Stimulated activated CD4-positive, alpha-beta T cell treated with anti-CD3 and anti-CD28 coated beads, Interleukin-12 subunit alpha, Interleukin-12 subunit beta, amount 100 ng/mL, for 24 hours (primary cell): ENCODE data around the gene SLC25A30.
"Not testable (repeated sequence)": the region's sequence is repeated elsewhere in the genome, so short reads cannot be mapped to it uniquely, and the experiment has no call there.

Source experiments
- DNase-seq, 2 experiments: peaks; one replicate each; pipeline ENCODE4 v3.0.0-alpha.2; 2020; ENCODE audit warnings: low read depth in 2 of 2

SLC25A30 gene

DNA sequence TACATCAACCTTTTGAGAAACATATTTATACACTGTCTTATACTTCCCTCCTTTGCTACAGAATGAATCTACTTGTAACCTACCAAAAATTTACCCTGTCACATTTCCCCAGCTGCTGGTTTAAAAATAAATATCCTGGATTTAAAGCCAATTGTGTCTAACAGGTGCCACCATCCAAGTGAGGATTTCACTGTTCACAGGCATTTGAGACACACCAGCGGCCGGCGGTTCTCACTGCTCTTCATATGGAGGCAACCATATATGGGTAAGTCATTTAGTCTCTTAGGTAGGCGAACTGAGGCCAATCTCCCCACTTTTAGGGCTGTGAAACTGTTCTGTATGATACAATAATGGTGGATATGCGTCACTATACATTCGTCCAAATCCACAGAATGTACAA lies 26.2 kb downstream of the SLC25A30 start:
- DNase-seq = no peak

- DNase-seq = not testable (repeated sequence)
Observed at GRCh38 chr13:45391128-45391527, 27.0 kb downstream of the SLC25A30 start.

DNA sequence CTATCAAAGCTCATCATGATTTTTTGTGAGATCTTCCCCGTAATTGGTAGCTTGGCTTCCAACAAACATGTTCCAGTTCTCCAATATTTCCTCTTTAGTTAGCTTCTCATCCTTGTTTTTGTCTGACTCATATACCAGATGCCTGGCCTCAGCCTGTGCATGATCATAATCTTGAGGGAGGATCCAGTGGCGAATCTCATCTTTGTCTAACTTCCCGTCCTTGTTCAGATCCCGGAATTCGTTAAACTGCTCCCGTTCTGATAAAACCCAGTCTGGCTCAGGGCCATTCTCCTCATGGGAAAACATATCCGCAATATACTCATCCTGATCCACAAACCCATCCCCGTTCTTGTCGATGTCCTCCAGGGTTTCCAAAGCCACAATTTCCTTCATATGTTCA lies 27.8 kb downstream of the SLC25A30 start:
- DNase-seq = not testable (repeated sequence)

- no peak for DNase-seq
Observed at GRCh38 chr13:45388664-45389063, 29.5 kb downstream of the SLC25A30 start.

GRCh38 chr13:45386892-45387575 lies 31.1 kb downstream of the SLC25A30 start:
- not testable (repeated sequence) for DNase-seq

- no peak for DNase-seq
Observed at GRCh38 chr13:45385907-45386553, 32.1 kb downstream of the SLC25A30 start.

DNA sequence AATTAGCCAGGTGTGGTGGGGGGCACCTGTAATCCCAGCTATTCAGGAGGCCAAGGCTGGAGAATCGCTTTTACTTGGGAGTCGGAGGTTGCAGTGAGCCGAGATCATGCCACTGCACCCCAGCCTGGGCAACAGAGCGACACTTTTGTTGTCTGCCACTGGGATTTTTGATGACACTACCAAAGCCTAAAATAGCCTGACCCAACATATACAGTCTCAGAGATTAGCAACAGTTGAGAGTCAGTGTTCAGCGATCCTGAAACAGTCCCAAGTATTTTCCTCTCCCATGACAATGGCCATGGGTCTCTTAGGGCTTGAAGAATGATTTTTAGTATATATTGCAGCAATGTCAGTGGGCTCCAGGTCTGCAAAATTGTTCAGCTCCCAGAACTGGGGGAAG lies 32.9 kb downstream of the SLC25A30 start:
- no peak for DNase-seq

GRCh38 chr13:45384474-45385174 lies 33.5 kb downstream of the SLC25A30 start:
- DNase-seq = no peak

DNA sequence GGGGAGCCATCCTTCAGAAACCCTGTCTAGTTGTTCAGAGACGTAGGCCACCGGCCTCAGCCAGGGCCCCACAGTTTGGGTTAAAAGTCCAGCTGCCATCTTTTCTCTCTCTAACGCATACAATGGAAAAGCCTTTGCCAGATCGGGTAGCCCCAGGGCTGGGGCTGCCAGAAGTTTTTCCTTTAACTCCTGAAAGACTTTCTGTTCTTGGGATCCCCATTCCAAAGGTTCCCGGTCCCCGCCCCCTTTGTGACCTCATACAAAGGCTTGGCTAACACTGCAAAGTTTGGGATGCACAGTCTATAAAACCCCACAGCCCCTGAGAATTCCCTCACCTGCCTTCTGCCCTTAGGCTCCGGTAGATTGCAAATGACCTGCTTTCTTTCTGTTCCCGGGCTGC lies 35.4 kb downstream of the SLC25A30 start:
- not testable (repeated sequence) for DNase-seq

- no peak for DNase-seq
Observed at GRCh38 chr13:45381196-45381595, 37.0 kb downstream of the SLC25A30 start.

- DNase-seq = not testable (repeated sequence)
Observed at GRCh38 chr13:45380708-45381107, 37.5 kb downstream of the SLC25A30 start.

GRCh38 chr13:45379516-45379915 lies 38.7 kb downstream of the SLC25A30 start:
- DNase-seq = not testable (repeated sequence)

- not testable (repeated sequence) for DNase-seq
Observed at GRCh38 chr13:45378786-45379185, 39.4 kb downstream of the SLC25A30 start.

- DNase-seq = not testable (repeated sequence)
Observed at GRCh38 chr13:45377314-45377713, 40.9 kb downstream of the SLC25A30 start.

DNA sequence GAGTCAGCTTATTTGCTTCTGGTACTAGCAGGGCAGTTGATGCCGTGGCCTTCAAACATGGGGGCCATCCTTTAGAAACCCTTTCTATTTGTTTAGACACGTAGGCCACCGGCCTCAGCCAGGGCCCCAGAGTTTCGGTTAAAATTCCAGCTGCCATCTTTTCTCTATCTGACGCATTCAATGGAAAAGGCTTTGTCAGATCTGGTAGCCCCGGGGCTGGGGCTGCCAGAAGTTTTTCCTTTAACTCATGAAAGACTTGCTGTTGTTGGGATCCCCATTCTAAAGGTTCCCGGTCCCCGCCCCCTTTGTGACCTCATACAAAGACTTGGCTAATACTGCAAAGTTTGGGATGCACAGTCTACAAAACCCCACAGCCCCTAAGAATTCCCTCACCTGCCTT lies 41.5 kb downstream of the SLC25A30 start:
- DNase-seq = not testable (repeated sequence)

DNA sequence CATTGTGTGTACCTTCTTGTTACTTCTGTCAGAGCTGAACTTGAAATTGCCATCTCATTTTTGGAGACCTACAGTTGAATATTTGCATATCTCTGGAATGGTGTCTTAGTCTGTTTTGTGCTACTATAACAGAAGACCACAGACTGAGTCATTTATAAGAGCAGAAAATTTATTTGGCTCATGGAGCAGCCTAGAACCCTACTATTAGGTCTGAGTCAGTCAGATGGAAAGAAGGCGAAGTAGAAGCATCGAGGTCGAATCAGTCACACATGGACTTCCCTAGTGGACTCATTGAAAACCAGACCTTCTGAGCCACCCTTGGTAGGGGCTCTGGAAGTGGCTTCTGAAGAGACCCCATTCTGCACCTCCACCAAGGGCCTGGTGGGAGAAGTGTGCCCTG lies 43.3 kb downstream of the SLC25A30 start:
- no peak for DNase-seq

DNA sequence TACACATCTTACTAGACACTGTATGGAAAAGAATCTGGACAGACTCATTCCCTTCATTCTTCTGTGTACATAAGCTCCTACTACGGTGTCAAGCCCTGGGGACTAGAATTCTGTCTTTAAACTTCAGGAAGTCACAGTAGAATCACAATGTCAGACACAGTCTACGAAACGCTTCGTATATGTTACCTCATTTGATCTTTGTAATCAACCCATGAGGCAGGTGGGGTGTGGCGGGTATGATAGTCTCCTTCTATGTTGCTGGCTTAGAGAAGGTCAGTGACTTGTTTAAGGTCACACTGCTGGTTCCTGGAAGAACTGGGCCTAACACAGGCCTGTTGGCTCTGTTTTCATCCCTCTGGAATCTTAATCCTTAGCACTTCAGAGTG lies 45.0 kb downstream of the SLC25A30 start:
- no peak for DNase-seq

GRCh38 chr13:45372189-45373161 lies 45.7 kb downstream of the SLC25A30 start:
- no peak for DNase-seq

GRCh38 chr13:45370922-45371406 lies 47.2 kb downstream of the SLC25A30 start:
- DNase-seq = peak in 1 of 2 experiments; percentile 31

DNA sequence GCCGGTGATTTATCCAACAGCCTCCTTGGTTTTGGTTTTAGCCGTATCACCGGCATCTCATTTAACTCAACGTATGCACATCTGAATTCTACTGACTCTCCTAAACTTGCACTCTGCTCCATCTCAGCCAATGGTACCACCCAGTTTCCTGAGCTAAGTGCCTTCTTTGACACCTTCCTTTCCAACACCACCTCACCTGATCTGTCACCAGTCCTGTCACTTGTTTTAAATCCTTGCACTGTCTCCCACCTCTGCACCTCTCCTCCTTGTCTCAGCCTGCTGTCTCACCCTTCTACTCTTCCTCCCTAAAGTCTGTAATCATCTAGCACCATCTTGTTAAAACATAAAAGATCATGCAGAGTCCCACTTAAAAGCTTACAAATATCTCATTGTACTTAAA lies 49.1 kb downstream of the SLC25A30 start:
- DNase-seq = no peak

GRCh38 chr13:45368571-45368970 lies 49.6 kb downstream of the SLC25A30 start:
- no peak for DNase-seq
